Measurements from ENCODE around the gene H2AZ2.
"Not testable (repeated sequence)": the region's sequence is repeated elsewhere in the genome, so short reads cannot be mapped to it uniquely, and the experiment has no call there.

Gene H2AZ2

GRCh38 chr7:44870336-44870735 lies 22.4 kb upstream of the H2AZ2 start:
- not testable (repeated sequence) for DNase-seq

GRCh38 chr7:44867073-44867995 lies 19.4 kb upstream of the H2AZ2 start:
- DNase-seq = no peak

GRCh38 chr7:44861949-44862348 lies 14.1 kb upstream of the H2AZ2 start:
- not testable (repeated sequence) for DNase-seq

- no peak for DNase-seq
Observed at GRCh38 chr7:44858161-44858560, 10.3 kb upstream of the H2AZ2 start.

- no peak for DNase-seq
Observed at GRCh38 chr7:44854644-44855364, 6.9 kb upstream of the H2AZ2 start.

- DNase-seq = no peak
Observed at GRCh38 chr7:44853391-44853790, 5.5 kb upstream of the H2AZ2 start.

GRCh38 chr7:44852590-44852989 lies 4.7 kb upstream of the H2AZ2 start:
- DNase-seq = no peak

- DNase-seq = no peak
Observed at GRCh38 chr7:44849885-44850544, 2.1 kb upstream of the H2AZ2 start.

- no peak for DNase-seq
Observed at GRCh38 chr7:44849259-44849884, 1.5 kb upstream of the H2AZ2 start.

GRCh38 chr7:44847509-44847919 lies 373 bp downstream of the H2AZ2 start:
- DNase-seq = peak; percentile 73

- no peak for DNase-seq
Observed at GRCh38 chr7:44846816-44847508, 925 bp downstream of the H2AZ2 start.

GRCh38 chr7:44846390-44846789 lies 1.5 kb downstream of the H2AZ2 start:
- not testable (repeated sequence) for DNase-seq

- DNase-seq = no peak
Observed at GRCh38 chr7:44845451-44845850, 2.4 kb downstream of the H2AZ2 start.

- not testable (repeated sequence) for DNase-seq
Observed at GRCh38 chr7:44843440-44843839, 4.4 kb downstream of the H2AZ2 start.

- not testable (repeated sequence) for DNase-seq
Observed at GRCh38 chr7:44842675-44843074, 5.2 kb downstream of the H2AZ2 start.

- no peak for DNase-seq
Observed at GRCh38 chr7:44838751-44839150, 9.1 kb downstream of the H2AZ2 start.

- no peak for DNase-seq
Observed at GRCh38 chr7:44827567-44827966, 20.3 kb downstream of the H2AZ2 start.

- DNase-seq = no peak
Observed at GRCh38 chr7:44824894-44825526, 22.9 kb downstream of the H2AZ2 start.

GRCh38 chr7:44823255-44823781 lies 24.6 kb downstream of the H2AZ2 start:
- no peak for DNase-seq

GRCh38 chr7:44819292-44819691 lies 28.6 kb downstream of the H2AZ2 start:
- no peak for DNase-seq

GRCh38 chr7:44814919-44815318 lies 33.0 kb downstream of the H2AZ2 start:
- no peak for DNase-seq

GRCh38 chr7:44811571-44811970 lies 36.3 kb downstream of the H2AZ2 start:
- no peak for DNase-seq

Data from NCI-H526 treated with DMSO at 0.1 percent for 48 hours (cell line).